Liver (tissue), 9 donors: ENCODE data around the gene MYF6. TPM values are rescaled to one million over a fixed set of nuclear protein-coding genes. Genes with fewer than 3 reads are reported as not detected.

Source experiments
- DNase-seq: peaks from one replicate; pipeline ENCODE4 v3.0.0-alpha.2; 2017; ENCODE audit warnings: low spot score
- H3K27ac ChIP-seq, 2 donors: one replicate each; pipeline ENCODE4 v1.7.0; 2013; ENCODE audit warnings: inconsistent platforms in 2 of 2, low read length in 2 of 2, control low read depth in 1 of 2, low read depth in 1 of 2, mild to moderate bottlenecking in 1 of 2
- H3K27me3 ChIP-seq, 4 donors: one replicate each; pipeline versions ENCODE4 v1.6.1 to v1.7.0; 2013; ENCODE audit warnings: low read length in 3 of 4, inconsistent platforms in 1 of 4, mild to moderate bottlenecking in 1 of 4, moderate library complexity in 1 of 4; ENCODE audit not compliant: control insufficient read depth in 4 of 4, insufficient read depth in 4 of 4
- H3K36me3 ChIP-seq, 4 donors: one replicate each; pipeline versions ENCODE4 v1.6.1 to v1.7.0; 2013; ENCODE audit warnings: low read length in 3 of 4, mild to moderate bottlenecking in 3 of 4, low read depth in 1 of 4, moderate library complexity in 1 of 4; ENCODE audit not compliant: control insufficient read depth in 4 of 4, insufficient read depth in 3 of 4
- H3K4me1 ChIP-seq, 4 donors: one replicate each; pipeline versions ENCODE4 v1.6.1 to v1.7.0; 2013; ENCODE audit warnings: low read length in 3 of 4, mild to moderate bottlenecking in 3 of 4, moderate library complexity in 1 of 4; ENCODE audit not compliant: control insufficient read depth in 4 of 4, insufficient read depth in 4 of 4
- H3K4me3 ChIP-seq, 3 donors: one replicate each; pipeline versions ENCODE4 v1.6.1 to v1.7.0; 2013; ENCODE audit warnings: low read length in 3 of 3, control low read depth in 1 of 3, low read depth in 1 of 3, mild to moderate bottlenecking in 1 of 3
- H3K9ac ChIP-seq, 2 donors: one replicate each; pipeline ENCODE4 v1.7.0; 2013; ENCODE audit warnings: low read length in 2 of 2, mild to moderate bottlenecking in 2 of 2, moderate library complexity in 2 of 2, control low read depth in 1 of 2, low read depth in 1 of 2
- H3K9me3 ChIP-seq, 4 donors: one replicate each; pipeline versions ENCODE4 v1.6.1 to v1.7.0; 2013; ENCODE audit warnings: low read length in 3 of 4; ENCODE audit not compliant: control insufficient read depth in 4 of 4
- ATF3 ChIP-seq: IDR thresholded peaks from 2 replicates; pipeline ENCODE4 v1.6.1; 2016; ENCODE audit warnings: antibody characterized with exemption
- CTCF ChIP-seq: fragments of 150-350 bp; IDR thresholded peaks from 2 replicates; pipeline ENCODE4 v1.5.1; 2017; ENCODE audit warnings: improper control_type of control experiment, low read depth, low read length; ENCODE audit not compliant: missing input control
- EGR1 ChIP-seq, 2 donors: IDR thresholded peaks; 2 replicates each; pipeline ENCODE4 v1.6.1; 2016 to 2018; ENCODE audit warnings: antibody characterized with exemption in 2 of 2, low read depth in 2 of 2
- FOXA2 ChIP-seq: IDR thresholded peaks from 2 replicates; pipeline ENCODE4 v1.6.1; 2016; ENCODE audit warnings: antibody characterized with exemption
- GABPA ChIP-seq, 2 donors: IDR thresholded peaks in 1 of 2; conservative IDR thresholded peaks in 1 of 2; 2 replicates each; pipeline ENCODE4 v1.6.1; 2016; ENCODE audit warnings: antibody characterized with exemption in 2 of 2, mild to moderate bottlenecking in 1 of 2, moderate library complexity in 1 of 2
- HNF4A ChIP-seq, 2 donors: conservative IDR thresholded peaks; 2 replicates each; pipeline ENCODE4 v1.6.1; 2016; ENCODE audit warnings: antibody characterized with exemption in 2 of 2, mild to moderate bottlenecking in 2 of 2
- HNF4G ChIP-seq: IDR thresholded peaks from 2 replicates; pipeline ENCODE4 v1.6.1; 2016; ENCODE audit warnings: antibody characterized with exemption
- JUND ChIP-seq, 2 donors: IDR thresholded peaks; 2 replicates each; pipeline ENCODE4 v1.6.1; 2016; ENCODE audit warnings: antibody characterized with exemption in 2 of 2
- MAX ChIP-seq: IDR thresholded peaks from 2 replicates; pipeline ENCODE4 v1.6.1; 2016; ENCODE audit warnings: antibody characterized with exemption
- NR2F2 ChIP-seq: IDR thresholded peaks from 2 replicates; pipeline ENCODE4 v1.6.1; 2016; ENCODE audit warnings: antibody characterized with exemption
- RAD21 ChIP-seq, 2 donors: IDR thresholded peaks; 2 replicates each; pipeline ENCODE4 v1.6.1; 2016; ENCODE audit warnings: antibody characterized with exemption in 2 of 2, mild to moderate bottlenecking in 2 of 2
- REST ChIP-seq: IDR thresholded peaks from 2 replicates; pipeline ENCODE4 v1.6.1; 2016; ENCODE audit warnings: antibody characterized with exemption, mild to moderate bottlenecking
- RXRA ChIP-seq, 2 donors: IDR thresholded peaks; 2 replicates each; pipeline ENCODE4 v1.6.1; 2017 to 2018; ENCODE audit warnings: antibody characterized with exemption in 2 of 2, mild to moderate bottlenecking in 1 of 2
- SP1 ChIP-seq: IDR thresholded peaks from 2 replicates; pipeline ENCODE4 v1.6.1; 2018; ENCODE audit warnings: antibody characterized with exemption, mild to moderate bottlenecking
- TAF1 ChIP-seq: conservative IDR thresholded peaks from 2 replicates; pipeline ENCODE4 v1.6.1; 2016; ENCODE audit warnings: antibody characterized with exemption, mild to moderate bottlenecking
- YY1 ChIP-seq: IDR thresholded peaks from 2 replicates; pipeline ENCODE4 v1.6.1; 2016; ENCODE audit warnings: antibody characterized with exemption, mild to moderate bottlenecking
- WGBS: extraction: QIAGEN DNeasy Blood & Tissue Kit; methylation state at CpG from one replicate; pipeline ENCODE4 v1.1.7; 2013; 5-methylcytosine and 5-hydroxymethylcytosine counted together
- polyA plus RNA-seq, 2 donors: library from polyadenylated mRNA; stranded (reverse) in 1 of 2; unstranded in 1 of 2; fragments of 200-250 nt in 1 of 2; fragments of >200 nt in 1 of 2; fragmentation: Nextera tagmentation in 1 of 2; extraction: Ambion mirVana in 1 of 2; gene quantifications; one replicate each; pipeline versions ENCODE4 v1.2.1 to v1.2.3, GENCODE V29; 2013 to 2015
- total RNA-seq, 2 donors: library from RNA; depleted of rRNA; stranded (reverse); fragments of >200 nt; gene quantifications; one replicate each; pipeline ENCODE4 v1.2.3, GENCODE V29; 2014
- TF ChIP-seq, protein P1 (sequence below): IDR thresholded peaks from 2 replicates; pipeline ENCODE4 v1.6.1; 2016; ENCODE audit warnings: antibody characterized with exemption
- donor health status: healthy.
- donor health status: healthy.
- donor health status: healthy.
- donor health status: healthy.
- donor health status: healthy.

Gene MYF6
- total and polyA plus RNA-seq, 4 donors: 0.05 to 0.18 TPM; not detected in 2

GRCh38 chr12:80708259-80708974 is 983 bp downstream of the MYF6 start:
- Histone ChIP-seq H3K27me3 (no peaks in the 10 kb centered on the region), H3K27ac (no peak overlapping the region), H3K4me1 (peaks cover 0 to 9% (median 6%) of the 10 kb centered on the region in 4 donors), H3K36me3 (no peaks in the 10 kb centered on the region), H3K9me3 (no peaks in the 10 kb centered on the region), H3K4me3 (peak overlapping the region; percentile 41 to 48 (median 44)), H3K9ac (peak overlapping the region in 1 of 2 donors; percentile 3)
- TF ChIP-seq MAX (no peak), NR2F2 (no peak), GABPA (IDR thresholded peaks at IDR 0.05 in 1 of 2, conservative IDR thresholded peaks at IDR 0.05 in 1 of 2) (no peak), YY1 (no peak), RAD21 (IDR thresholded peaks at IDR 0.05) (no peak), HNF4G (no peak), TAF1 (no peak), FOXA2 (no peak), SP1 (no peak), HNF4A (conservative IDR thresholded peaks at IDR 0.05) (no peak), REST (no peak), ATF3 (no peak)
- WGBS: 17% methylated on average over 50 of the region's 50 CpGs
- no peak for DNase-seq

- Histone ChIP-seq H3K27me3 (no peaks in the 10 kb centered on the region), H3K4me1 (peaks cover 0 to 9% (median 5%) of the 10 kb centered on the region in 4 donors), H3K9ac (no peak overlapping the region), H3K4me3 (peak overlapping the region; percentile 41 to 48 (median 44)), H3K36me3 (no peaks in the 10 kb centered on the region), H3K27ac (no peak overlapping the region), H3K9me3 (no peaks in the 10 kb centered on the region)
- TF ChIP-seq HNF4G (no peak), FOXA2 (no peak), JUND (IDR thresholded peaks at IDR 0.05) (no peak), CTCF (no peak), EGR1 (IDR thresholded peaks at IDR 0.05; ENCODE audit: low read depth in 2 of 2) (no peak), GABPA (IDR thresholded peaks at IDR 0.05 in 1 of 2, conservative IDR thresholded peaks at IDR 0.05 in 1 of 2) (no peak), RAD21 (IDR thresholded peaks at IDR 0.05) (no peak), ATF3 (no peak), NR2F2 (no peak), SP1 (no peak), TAF1 (no peak), RXRA (IDR thresholded peaks at IDR 0.05) (no peak), MAX (no peak)
- TF ChIP-seq, protein P1, sequence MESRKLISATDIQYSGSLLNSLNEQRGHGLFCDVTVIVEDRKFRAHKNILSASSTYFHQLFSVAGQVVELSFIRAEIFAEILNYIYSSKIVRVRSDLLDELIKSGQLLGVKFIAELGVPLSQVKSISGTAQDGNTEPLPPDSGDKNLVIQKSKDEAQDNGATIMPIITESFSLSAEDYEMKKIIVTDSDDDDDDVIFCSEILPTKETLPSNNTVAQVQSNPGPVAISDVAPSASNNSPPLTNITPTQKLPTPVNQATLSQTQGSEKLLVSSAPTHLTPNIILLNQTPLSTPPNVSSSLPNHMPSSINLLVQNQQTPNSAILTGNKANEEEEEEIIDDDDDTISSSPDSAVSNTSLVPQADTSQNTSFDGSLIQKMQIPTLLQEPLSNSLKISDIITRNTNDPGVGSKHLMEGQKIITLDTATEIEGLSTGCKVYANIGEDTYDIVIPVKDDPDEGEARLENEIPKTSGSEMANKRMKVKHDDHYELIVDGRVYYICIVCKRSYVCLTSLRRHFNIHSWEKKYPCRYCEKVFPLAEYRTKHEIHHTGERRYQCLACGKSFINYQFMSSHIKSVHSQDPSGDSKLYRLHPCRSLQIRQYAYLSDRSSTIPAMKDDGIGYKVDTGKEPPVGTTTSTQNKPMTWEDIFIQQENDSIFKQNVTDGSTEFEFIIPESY: no peak
- 42% methylated on average over 10 of the region's 10 CpGs for WGBS
- no peak for DNase-seq
These were observed 1.5 kb downstream of the MYF6 start for GRCh38 chr12:80708975-80709328.
